ENCODE data around the gene MCMBP. TPM values are rescaled to one million over a fixed set of nuclear protein-coding genes. Genes with fewer than 3 reads are reported as not detected.

The MCMBP gene
- total and polyA plus RNA-seq, 2 donors (not counting 3 experiments of a cell fraction or from before 2014, with no cell fraction given) = 44.8 to 62.5 TPM

DNA sequence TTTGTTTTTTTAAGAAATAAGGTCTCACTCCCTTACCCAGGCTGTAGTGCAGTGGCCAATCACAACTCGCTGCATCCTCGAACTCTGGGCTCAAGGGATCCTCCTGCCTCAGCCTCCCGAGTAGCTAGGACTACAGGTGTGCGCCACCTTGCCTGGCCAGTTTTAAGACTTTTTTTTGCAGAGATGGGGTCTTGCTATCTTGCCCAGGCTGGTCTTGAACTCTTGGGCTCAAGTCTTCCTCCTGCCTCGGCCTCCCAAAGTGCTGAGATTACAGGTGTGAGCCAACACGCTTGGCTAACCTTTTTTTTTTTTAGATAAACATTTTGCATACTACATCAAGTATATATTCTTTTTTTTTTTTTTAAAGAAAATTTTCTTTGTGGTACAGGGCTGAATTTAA is 38.0 kb upstream of the MCMBP start:
- no peaks in the 10 kb centered on the region for H3K9me3 ChIP-seq (replicated peaks; ENCODE audit: control insufficient read depth, insufficient read depth, low read length)
- ChIA-PET POLR2A (no interaction called here), CTCF (interaction anchor here (1.1 to 1.9 kb wide), 2 partner anchors 11 to 160 kb away, joined by 4 to 10 read pairs; no protein-coding TSS in a partner anchor)
- FAIRE-seq (no peak), DNase-seq (ENCODE audit: low read depth, low spot score) (no peak)
- no peaks in the 10 kb centered on the region for H3K27me3 ChIP-seq (ENCODE audit: control insufficient read depth in 2 of 2, insufficient read depth in 2 of 2, low read length in 2 of 2)
- no peaks in the 10 kb centered on the region for H3K9me1 ChIP-seq (replicated peaks; ENCODE audit: control insufficient read depth, extremely low read depth, insufficient read depth, low read length)
- H4K20me1 ChIP-seq (replicated peaks; ENCODE audit: control insufficient read depth, extremely low read depth, insufficient read depth, low read length) = no peaks in the 10 kb centered on the region
- H3K4me2 ChIP-seq (ENCODE audit: insufficient read depth, low read length) = no peak overlapping the region
- dilution Hi-C loops (cut with MboI; ENCODE audit: extremely low pct_ligation_motif_present, low sequenced_read_pairs) (no loop called here), intact Hi-C loops (cut with micrococcal nuclease) (no loop called here)
- BruUV-seq (replicated peaks) = no TSS peak
- H3K36me3 ChIP-seq (ENCODE audit: control insufficient read depth in 2 of 2, extremely low read depth in 1 of 2, insufficient read depth in 2 of 2, low read length in 2 of 2) = peaks cover 5 to 13% of the 10 kb centered on the region in 2 experiments
- H2AFZ ChIP-seq (ENCODE audit: low read depth, low read length) = no peak overlapping the region
- TF ChIP-seq POLR2AphosphoS5 (IDR thresholded peaks at IDR 0.05; ENCODE audit: insufficient read depth, low read depth, low read length) (no peak), FOS (IDR thresholded peaks at IDR 0.05; ENCODE audit: borderline replicate concordance, insufficient read depth, low read length) (no peak), EZH2 (IDR thresholded peaks at IDR 0.05; ENCODE audit: borderline replicate concordance, low read depth, low read length, severe bottlenecking) (no peak), MYC (IDR thresholded peaks at IDR 0.05; ENCODE audit: low read depth, low read length) (no peak), GATA2 (IDR thresholded peaks at IDR 0.05; ENCODE audit: insufficient read depth, insufficient read length, low read depth, low read length) (no peak), POLR2A (IDR thresholded peaks at IDR 0.05; ENCODE audit: low read depth, low read length) (no peak), JUN (IDR thresholded peaks at IDR 0.05; ENCODE audit: borderline replicate concordance, insufficient read depth, insufficient read length, low read depth) (no peak)
- TF ChIP-seq, protein P1, sequence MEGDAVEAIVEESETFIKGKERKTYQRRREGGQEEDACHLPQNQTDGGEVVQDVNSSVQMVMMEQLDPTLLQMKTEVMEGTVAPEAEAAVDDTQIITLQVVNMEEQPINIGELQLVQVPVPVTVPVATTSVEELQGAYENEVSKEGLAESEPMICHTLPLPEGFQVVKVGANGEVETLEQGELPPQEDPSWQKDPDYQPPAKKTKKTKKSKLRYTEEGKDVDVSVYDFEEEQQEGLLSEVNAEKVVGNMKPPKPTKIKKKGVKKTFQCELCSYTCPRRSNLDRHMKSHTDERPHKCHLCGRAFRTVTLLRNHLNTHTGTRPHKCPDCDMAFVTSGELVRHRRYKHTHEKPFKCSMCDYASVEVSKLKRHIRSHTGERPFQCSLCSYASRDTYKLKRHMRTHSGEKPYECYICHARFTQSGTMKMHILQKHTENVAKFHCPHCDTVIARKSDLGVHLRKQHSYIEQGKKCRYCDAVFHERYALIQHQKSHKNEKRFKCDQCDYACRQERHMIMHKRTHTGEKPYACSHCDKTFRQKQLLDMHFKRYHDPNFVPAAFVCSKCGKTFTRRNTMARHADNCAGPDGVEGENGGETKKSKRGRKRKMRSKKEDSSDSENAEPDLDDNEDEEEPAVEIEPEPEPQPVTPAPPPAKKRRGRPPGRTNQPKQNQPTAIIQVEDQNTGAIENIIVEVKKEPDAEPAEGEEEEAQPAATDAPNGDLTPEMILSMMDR (IDR thresholded peaks at IDR 0.05; ENCODE audit: extremely low read depth in 1 of 2, insufficient read depth in 1 of 2, low read depth in 1 of 2, low read length in 2 of 2) = no peak
- TF ChIP-seq, protein P2, sequence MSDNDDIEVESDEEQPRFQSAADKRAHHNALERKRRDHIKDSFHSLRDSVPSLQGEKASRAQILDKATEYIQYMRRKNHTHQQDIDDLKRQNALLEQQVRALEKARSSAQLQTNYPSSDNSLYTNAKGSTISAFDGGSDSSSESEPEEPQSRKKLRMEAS (IDR thresholded peaks at IDR 0.05; ENCODE audit: insufficient read depth, insufficient read length) = no peak
- no peaks in the 10 kb centered on the region for H3K79me2 ChIP-seq (ENCODE audit: control insufficient read depth, insufficient read depth, low read length)
- no peak overlapping the region for H3K9ac ChIP-seq (replicated peaks; ENCODE audit: extremely low read depth, insufficient read depth, low read length)
- H3K4me1 ChIP-seq (ENCODE audit: control insufficient read depth, extremely low read depth, insufficient read depth, low read length) = no peaks in the 10 kb centered on the region
- no peak overlapping the region for H3K4me3 ChIP-seq (replicated peaks in 1 of 3; ENCODE audit: insufficient read depth in 1 of 3, low read depth in 1 of 3, low read length in 3 of 3)
- H3K27ac ChIP-seq (ENCODE audit: insufficient read depth, low read depth, low read length) = no peak overlapping the region

All from endothelial cell of umbilical vein (primary cell).